GM12801 (cell line): Measurements from ENCODE around the gene FGD3.

Source experiments
- TF ChIP-seq, protein P1 (sequence below): IDR thresholded peaks from one replicate; pipeline ENCODE4 v1.5.1; 2011; ENCODE audit warnings: control low read depth; ENCODE audit not compliant: insufficient read length; ENCODE audit errors: extremely low read depth

FGD3 gene

DNA sequence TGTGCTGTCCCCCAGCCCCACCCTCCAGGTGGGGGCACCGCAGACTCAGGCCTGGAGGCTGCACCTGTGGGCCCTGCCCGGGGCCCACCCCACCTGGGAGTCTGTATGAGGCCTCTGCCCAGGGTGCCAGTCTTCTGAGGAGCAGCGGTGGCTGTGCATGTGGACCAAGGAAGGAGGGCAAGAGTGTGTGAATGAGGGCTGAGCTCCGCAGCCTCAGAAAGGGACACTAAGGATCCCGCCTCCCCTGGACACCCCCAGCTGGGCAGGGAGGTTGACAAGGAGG, 19.1 kb downstream of the FGD3 start:
- TF ChIP-seq, protein P1, sequence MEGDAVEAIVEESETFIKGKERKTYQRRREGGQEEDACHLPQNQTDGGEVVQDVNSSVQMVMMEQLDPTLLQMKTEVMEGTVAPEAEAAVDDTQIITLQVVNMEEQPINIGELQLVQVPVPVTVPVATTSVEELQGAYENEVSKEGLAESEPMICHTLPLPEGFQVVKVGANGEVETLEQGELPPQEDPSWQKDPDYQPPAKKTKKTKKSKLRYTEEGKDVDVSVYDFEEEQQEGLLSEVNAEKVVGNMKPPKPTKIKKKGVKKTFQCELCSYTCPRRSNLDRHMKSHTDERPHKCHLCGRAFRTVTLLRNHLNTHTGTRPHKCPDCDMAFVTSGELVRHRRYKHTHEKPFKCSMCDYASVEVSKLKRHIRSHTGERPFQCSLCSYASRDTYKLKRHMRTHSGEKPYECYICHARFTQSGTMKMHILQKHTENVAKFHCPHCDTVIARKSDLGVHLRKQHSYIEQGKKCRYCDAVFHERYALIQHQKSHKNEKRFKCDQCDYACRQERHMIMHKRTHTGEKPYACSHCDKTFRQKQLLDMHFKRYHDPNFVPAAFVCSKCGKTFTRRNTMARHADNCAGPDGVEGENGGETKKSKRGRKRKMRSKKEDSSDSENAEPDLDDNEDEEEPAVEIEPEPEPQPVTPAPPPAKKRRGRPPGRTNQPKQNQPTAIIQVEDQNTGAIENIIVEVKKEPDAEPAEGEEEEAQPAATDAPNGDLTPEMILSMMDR: no peak

DNA sequence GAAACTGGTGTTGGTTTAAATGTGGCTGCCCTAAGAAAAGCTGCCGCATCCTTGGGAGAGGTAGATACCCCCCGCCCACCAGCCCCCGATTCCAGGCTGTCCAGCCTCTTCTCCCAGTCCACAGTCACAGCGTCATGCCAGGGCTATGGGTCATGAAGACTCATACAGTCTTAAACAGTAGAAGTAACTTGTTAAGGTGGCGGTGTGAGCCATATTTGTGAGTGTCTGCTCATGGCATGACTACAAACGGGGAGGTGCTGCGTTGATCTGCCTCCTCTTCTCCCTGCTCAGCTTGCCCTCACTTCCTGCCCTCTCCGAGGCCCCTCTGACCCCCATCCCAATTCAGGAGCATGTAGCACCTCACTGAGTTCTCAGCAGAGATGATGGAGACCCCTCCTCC, 20.8 kb downstream of the FGD3 start:
- TF ChIP-seq, protein P1: no peak

DNA sequence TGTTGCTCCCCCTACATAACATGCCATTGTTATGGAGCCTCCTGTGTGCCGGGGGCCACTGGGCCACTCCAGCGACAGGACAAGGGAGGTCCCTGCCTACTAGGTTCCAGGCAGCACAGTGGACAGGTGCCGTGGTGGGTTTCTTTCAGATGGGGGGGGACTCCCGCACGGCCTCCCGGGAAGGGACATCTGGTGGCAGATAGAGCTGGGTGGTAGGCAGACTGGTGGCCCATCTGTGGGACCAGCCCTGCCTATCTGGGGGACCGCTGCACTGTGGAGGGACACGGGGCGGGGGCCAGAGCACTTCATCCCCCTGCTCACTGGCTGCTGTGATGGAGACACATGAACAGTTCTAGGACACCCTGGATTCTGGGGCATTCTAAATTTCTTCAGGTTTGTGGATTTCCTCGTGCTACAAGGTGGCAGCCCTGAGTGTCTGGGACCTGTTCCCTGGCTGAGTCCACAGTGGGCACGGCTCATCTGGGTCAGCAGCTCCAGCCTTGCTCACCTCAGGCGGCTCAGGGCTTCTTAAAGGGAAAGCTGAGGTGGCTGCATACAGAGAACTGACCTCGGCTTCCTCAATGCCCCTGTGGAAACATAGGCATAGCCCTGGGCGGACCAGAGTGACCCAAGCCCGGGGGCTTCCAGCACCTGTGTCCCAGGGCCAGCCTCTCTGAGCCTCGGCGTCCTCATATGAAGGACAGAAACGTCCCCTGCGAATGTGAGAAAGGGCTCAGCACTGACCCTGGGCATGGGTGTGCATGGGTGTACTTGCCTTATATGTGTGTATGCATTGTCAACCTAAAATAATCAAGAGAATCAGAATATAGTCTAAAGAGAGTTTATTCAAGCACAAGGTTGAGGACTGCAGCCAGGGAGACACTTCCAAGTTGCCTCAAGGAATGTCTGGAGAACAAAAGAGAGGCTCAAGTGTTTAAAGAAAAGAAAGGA, 22.5 kb downstream of the FGD3 start:
- TF ChIP-seq, protein P1: no peak

- TF ChIP-seq, protein P1: no peak
Measured at GRCh38 chr9:92970467-92970923, 23.2 kb downstream of the FGD3 start.

DNA sequence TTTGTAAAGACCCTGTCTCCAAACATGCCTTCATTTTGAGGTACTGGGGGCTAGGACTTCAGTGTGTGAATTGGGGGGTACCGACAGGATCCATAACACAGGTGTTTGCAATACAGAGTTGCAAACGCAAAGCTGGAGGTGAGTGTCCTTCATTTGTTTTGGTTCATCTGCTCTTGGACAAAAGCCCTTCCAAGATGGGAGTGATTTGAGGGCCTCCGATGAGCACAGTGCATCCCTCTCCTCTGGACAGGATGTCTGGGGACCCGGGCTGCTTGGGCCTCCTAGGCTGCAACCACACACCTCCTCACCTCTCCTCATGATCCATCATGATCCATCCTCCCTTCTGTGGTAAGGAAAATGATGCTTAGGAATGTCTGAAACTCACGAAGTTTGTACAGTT, 23.8 kb downstream of the FGD3 start:
- TF ChIP-seq, protein P1: no peak

DNA sequence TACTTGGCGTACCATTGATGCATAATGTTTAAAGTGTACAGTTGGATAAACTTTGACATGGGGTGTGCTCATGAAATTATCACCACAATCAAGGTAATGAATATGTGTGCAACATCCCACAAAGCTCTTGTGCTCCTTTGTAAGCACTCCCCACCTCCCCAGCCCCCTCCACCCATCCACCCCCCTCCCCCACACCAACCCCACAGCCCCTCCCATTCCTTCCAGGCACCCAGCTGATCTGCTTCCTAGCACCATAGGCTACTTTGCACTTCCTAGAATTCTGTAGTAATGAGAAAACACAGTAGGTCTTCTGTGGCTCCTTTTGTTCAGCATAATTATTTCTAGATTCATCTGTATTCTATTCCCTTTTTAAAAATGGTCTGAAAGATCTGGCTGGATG, 24.5 kb downstream of the FGD3 start:
- TF ChIP-seq, protein P1: no peak

DNA sequence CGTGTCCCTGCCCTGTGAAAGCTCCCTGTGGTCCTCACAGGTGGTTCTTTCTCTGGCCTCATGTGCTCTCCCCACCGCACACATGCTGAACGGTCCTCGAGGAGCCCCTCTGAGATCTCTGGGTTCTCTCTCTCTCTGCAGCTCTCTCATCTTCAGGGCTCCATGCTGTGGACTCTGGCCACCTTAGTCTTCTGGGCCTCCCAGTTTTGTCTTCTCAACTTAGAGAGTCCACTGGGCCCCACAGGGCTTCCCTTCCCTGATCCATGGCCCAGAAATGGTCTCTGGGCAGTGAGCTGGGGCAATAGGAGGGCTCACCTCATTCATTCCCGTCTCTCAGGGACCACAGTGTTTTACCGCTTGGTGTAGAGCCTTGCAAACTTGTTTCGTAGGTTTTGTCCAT, 26.4 kb downstream of the FGD3 start:
- TF ChIP-seq, protein P1: no peak
